OCI-LY3 (cell line): Measurements from ENCODE around the gene MCF2L2.

ENCODE experiments used
- EZH2phosphoT487 ChIP-seq: fragments of 200-600 bp; shearing (Covaris generic); IDR thresholded peaks from 2 replicates; pipeline ENCODE4 v1.6.1; 2018; ENCODE audit warnings: antibody characterized with exemption, mixed run types, low read depth
- TF ChIP-seq, protein P1 (sequence below): fragments of 200-600, 300-600 bp; sonication (generic); IDR thresholded peaks from 2 replicates; pipeline ENCODE4 v1.5.1; 2014; ENCODE audit warnings: antibody characterized with exemption, low read length, low read depth

DNA sequence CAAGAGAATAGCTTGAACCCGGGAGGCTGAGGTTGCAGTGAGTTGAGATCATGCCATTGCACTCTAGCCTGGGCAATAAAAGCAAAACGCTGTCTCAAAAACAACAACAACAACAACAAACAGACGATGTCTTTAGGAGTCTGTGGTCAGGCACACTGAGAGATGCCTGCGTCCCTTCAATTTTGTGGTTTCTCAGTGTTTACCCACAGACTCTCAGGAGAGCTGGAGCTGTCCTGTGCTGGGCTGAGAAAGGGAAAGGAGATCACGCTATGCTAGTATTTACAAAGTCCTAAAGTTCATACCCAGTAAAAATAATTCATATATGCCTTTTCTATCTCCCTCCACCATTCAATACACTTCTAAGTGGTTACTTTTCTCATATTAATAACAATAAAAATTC is 272.2 kb downstream of the MCF2L2 start:
- TF ChIP-seq, protein P1, sequence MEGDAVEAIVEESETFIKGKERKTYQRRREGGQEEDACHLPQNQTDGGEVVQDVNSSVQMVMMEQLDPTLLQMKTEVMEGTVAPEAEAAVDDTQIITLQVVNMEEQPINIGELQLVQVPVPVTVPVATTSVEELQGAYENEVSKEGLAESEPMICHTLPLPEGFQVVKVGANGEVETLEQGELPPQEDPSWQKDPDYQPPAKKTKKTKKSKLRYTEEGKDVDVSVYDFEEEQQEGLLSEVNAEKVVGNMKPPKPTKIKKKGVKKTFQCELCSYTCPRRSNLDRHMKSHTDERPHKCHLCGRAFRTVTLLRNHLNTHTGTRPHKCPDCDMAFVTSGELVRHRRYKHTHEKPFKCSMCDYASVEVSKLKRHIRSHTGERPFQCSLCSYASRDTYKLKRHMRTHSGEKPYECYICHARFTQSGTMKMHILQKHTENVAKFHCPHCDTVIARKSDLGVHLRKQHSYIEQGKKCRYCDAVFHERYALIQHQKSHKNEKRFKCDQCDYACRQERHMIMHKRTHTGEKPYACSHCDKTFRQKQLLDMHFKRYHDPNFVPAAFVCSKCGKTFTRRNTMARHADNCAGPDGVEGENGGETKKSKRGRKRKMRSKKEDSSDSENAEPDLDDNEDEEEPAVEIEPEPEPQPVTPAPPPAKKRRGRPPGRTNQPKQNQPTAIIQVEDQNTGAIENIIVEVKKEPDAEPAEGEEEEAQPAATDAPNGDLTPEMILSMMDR = no peak
- no peak for TF ChIP-seq EZH2phosphoT487
